ENCODE measurements around the gene FRMPD3.

DNA sequence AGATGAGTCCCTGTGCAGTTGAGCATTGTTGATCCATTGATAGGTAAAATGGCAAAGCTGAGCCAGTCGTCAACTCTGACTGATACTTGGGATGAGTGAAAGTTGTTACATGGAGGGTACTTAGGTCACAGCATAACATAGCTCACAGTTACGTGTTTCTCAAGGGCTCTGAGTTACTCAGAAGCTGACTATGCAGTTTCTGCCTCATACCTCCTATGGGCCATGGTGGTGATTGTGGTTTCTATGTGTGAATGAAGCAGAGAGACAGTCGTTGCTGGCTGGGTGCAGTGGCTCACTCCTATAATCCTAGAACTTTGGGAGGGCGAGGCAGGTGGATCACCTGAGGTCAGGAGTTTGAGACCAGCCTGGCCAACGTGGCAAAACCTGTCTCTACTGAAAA lies 30.8 kb downstream of the FRMPD3 start:
- TF ChIP-seq, protein P1, sequence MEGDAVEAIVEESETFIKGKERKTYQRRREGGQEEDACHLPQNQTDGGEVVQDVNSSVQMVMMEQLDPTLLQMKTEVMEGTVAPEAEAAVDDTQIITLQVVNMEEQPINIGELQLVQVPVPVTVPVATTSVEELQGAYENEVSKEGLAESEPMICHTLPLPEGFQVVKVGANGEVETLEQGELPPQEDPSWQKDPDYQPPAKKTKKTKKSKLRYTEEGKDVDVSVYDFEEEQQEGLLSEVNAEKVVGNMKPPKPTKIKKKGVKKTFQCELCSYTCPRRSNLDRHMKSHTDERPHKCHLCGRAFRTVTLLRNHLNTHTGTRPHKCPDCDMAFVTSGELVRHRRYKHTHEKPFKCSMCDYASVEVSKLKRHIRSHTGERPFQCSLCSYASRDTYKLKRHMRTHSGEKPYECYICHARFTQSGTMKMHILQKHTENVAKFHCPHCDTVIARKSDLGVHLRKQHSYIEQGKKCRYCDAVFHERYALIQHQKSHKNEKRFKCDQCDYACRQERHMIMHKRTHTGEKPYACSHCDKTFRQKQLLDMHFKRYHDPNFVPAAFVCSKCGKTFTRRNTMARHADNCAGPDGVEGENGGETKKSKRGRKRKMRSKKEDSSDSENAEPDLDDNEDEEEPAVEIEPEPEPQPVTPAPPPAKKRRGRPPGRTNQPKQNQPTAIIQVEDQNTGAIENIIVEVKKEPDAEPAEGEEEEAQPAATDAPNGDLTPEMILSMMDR (IDR thresholded peaks at IDR 0.05), result no peak
- TF ChIP-seq POLR2A (IDR thresholded peaks at IDR 0.05) (no peak), POLR2AphosphoS5 (IDR thresholded peaks at IDR 0.05; ENCODE audit: insufficient read depth in 1 of 2, low read depth in 1 of 2) (no peak)

Measured in vagina (tissue), 2 donors.